ENCODE measurements around the gene SOX14.

Gene SOX14

GRCh38 chr3:137803215-137803614, 39.1 kb downstream of the SOX14 start (continued):
- TF ChIP-seq BACH2 (CRISPR knock-in tag; IDR thresholded peaks at IDR 0.05; ENCODE audit: borderline replicate concordance) (no peak), TSHZ2 (CRISPR knock-in tag; IDR thresholded peaks at IDR 0.05) (no peak), POU6F1 (CRISPR knock-in tag; IDR thresholded peaks at IDR 0.05; ENCODE audit: borderline replicate concordance, low read depth) (no peak)

- TF ChIP-seq ZNF70 (CRISPR knock-in tag; IDR thresholded peaks at IDR 0.05) (no peak), ZNF8 (CRISPR knock-in tag; IDR thresholded peaks at IDR 0.05) (no peak), ZC3H10 (CRISPR knock-in tag; IDR thresholded peaks at IDR 0.05) (no peak), ARNTL (CRISPR knock-in tag; IDR thresholded peaks at IDR 0.05; ENCODE audit: borderline replicate concordance, low read depth) (no peak), GLIS3 (CRISPR knock-in tag; IDR thresholded peaks at IDR 0.05) (no peak), PPARA (CRISPR knock-in tag; IDR thresholded peaks at IDR 0.05; ENCODE audit: borderline replicate concordance) (no peak), CREB5 (CRISPR knock-in tag; IDR thresholded peaks at IDR 0.05; ENCODE audit: low read depth) (no peak), ESRRG (CRISPR knock-in tag; IDR thresholded peaks at IDR 0.05) (no peak), PATZ1 (CRISPR knock-in tag; IDR thresholded peaks at IDR 0.05; ENCODE audit: borderline replicate concordance) (no peak), TSHZ2 (CRISPR knock-in tag; IDR thresholded peaks at IDR 0.05) (no peak), RARB (CRISPR knock-in tag; IDR thresholded peaks at IDR 0.05) (no peak), CSDC2 (CRISPR knock-in tag; IDR thresholded peaks at IDR 0.05) (no peak), POU6F1 (CRISPR knock-in tag; IDR thresholded peaks at IDR 0.05; ENCODE audit: borderline replicate concordance, low read depth) (no peak), TCF4 (CRISPR knock-in tag; IDR thresholded peaks at IDR 0.05; ENCODE audit: borderline replicate concordance) (no peak)
Measured at GRCh38 chr3:137807998-137808397, 43.9 kb downstream of the SOX14 start.

GRCh38 chr3:137809509-137809908, 45.4 kb downstream of the SOX14 start:
- TF ChIP-seq ZFP30 (CRISPR knock-in tag; IDR thresholded peaks at IDR 0.05) (no peak), RARB (CRISPR knock-in tag; IDR thresholded peaks at IDR 0.05) (no peak), ESRRG (CRISPR knock-in tag; IDR thresholded peaks at IDR 0.05) (no peak), ISL1 (CRISPR knock-in tag; IDR thresholded peaks at IDR 0.05) (no peak), ZNF8 (CRISPR knock-in tag; IDR thresholded peaks at IDR 0.05) (no peak), TCF4 (CRISPR knock-in tag; IDR thresholded peaks at IDR 0.05; ENCODE audit: borderline replicate concordance) (no peak), BACH2 (CRISPR knock-in tag; IDR thresholded peaks at IDR 0.05; ENCODE audit: borderline replicate concordance) (no peak), ZNF565 (CRISPR knock-in tag; conservative IDR thresholded peaks at IDR 0.05; ENCODE audit: low read depth) (no peak), ZNF70 (CRISPR knock-in tag; IDR thresholded peaks at IDR 0.05) (no peak), TOX (CRISPR knock-in tag; IDR thresholded peaks at IDR 0.05; ENCODE audit: borderline replicate concordance) (no peak)
- ATAC-seq = no peak

More at GRCh38 chr3:137807998-137808397, 43.9 kb downstream of the SOX14 start:
- ATAC-seq = no peak

Data from SK-N-SH treated with all-trans-retinoic acid at 6 μM for 48 hours (cell line).